CD4-positive, alpha-beta T cell (primary cell): ENCODE measurements around the gene LECT2. TPM values are rescaled to one million over a fixed set of nuclear protein-coding genes. Genes with fewer than 3 reads are reported as not detected.

Experiments
- ATAC-seq: fragments of 200-7000 bp; cut with Tn5 transposase; one replicate; pipeline ENCODE4 v1.10.0; 2022; ENCODE audit warnings: mild to moderate bottlenecking; ENCODE audit not compliant: poor library complexity
- CTCF ChIA-PET: fragments of 350-600 bp; sonication (Branson Sonifier 250); formaldehyde crosslinking; loops from one replicate; lab custom pipeline; 2021; ENCODE audit warnings: antibody characterized with exemption, inconsistent platforms; lab: Charles Lee
- POLR2A ChIA-PET: fragments of 350-600 bp; sonication (Branson Sonifier 250); formaldehyde crosslinking; loops from one replicate; lab custom pipeline; 2021; ENCODE audit warnings: antibody characterized with exemption, inconsistent platforms; lab: Charles Lee
- DNase-seq, 14 experiments: peaks; one replicate each; pipeline ENCODE4 v3.0.0-alpha.2; 2013 to 2020; ENCODE audit warnings: mixed read lengths in 2 of 14
- H3K27ac ChIP-seq, 2 donors: one replicate each; pipeline versions ENCODE4 v1.5.1 to v1.7.0; 2013; ENCODE audit warnings: low read length in 2 of 2, low read depth in 1 of 2, mild to moderate bottlenecking in 1 of 2
- H3K27me3 ChIP-seq, 2 experiments: 1 replicate in 1 of 2; 2 replicates in 1 of 2; pipeline versions ENCODE4 v1.6.1 to v1.7.0; 2013; ENCODE audit warnings: low read length in 2 of 2, control low read depth in 1 of 2, mild to moderate bottlenecking in 1 of 2, moderate library complexity in 1 of 2; ENCODE audit not compliant: insufficient read depth in 2 of 2, control insufficient read depth in 1 of 2
- H3K36me3 ChIP-seq: one replicate; pipeline ENCODE4 v1.6.1; 2013; ENCODE audit warnings: low read length, control low read depth; ENCODE audit not compliant: insufficient read depth
- H3K4me1 ChIP-seq: one replicate; pipeline ENCODE4 v1.6.1; 2013; ENCODE audit warnings: low read length, control low read depth; ENCODE audit not compliant: insufficient read depth
- H3K4me3 ChIP-seq: one replicate; pipeline ENCODE4 v1.5.1; 2013; ENCODE audit warnings: mild to moderate bottlenecking, low read length, moderate library complexity
- H3K9me3 ChIP-seq, 2 experiments: 1 replicate in 1 of 2; 2 replicates in 1 of 2; pipeline versions ENCODE4 v1.6.1 to v1.7.0; 2013; ENCODE audit warnings: low read length in 2 of 2, mild to moderate bottlenecking in 2 of 2, control low read depth in 1 of 2, moderate library complexity in 1 of 2; ENCODE audit not compliant: control insufficient read depth in 1 of 2, insufficient read depth in 1 of 2
- H3K27ac Mint-ChIP-seq: one replicate; pipeline ENCODE4 v1.8.0; 2020; ENCODE audit warnings: mixed read lengths
- H3K27me3 Mint-ChIP-seq: one replicate; pipeline ENCODE4 v1.8.0; 2021; ENCODE audit warnings: mixed read lengths
- H3K36me3 Mint-ChIP-seq: one replicate; pipeline ENCODE4 v1.8.0; 2021; ENCODE audit warnings: low read depth, mixed read lengths
- H3K4me1 Mint-ChIP-seq: one replicate; pipeline ENCODE4 v1.8.0; 2021; ENCODE audit warnings: low read depth, mixed read lengths
- H3K4me3 Mint-ChIP-seq: one replicate; pipeline ENCODE4 v1.8.0; 2020; ENCODE audit warnings: mild to moderate bottlenecking, mixed read lengths
- H3K9me3 Mint-ChIP-seq: one replicate; pipeline ENCODE4 v1.8.0; 2020; ENCODE audit warnings: mixed read lengths
- intact Hi-C, 2 experiments: fragments of 100-400 bp; cut with DNase I in 1 of 2; cut with micrococcal nuclease in 1 of 2; formaldehyde crosslinking; loops; one replicate each; pipeline versions ENCODE4 v1.15.1 to v1.9.0; 2023 to 2025; cut with DNase I, micrococcal nuclease
- total RNA-seq, 174 experiments: library from RNA in 2 of 174; stranded (reverse) in 2 of 174; gene quantifications; one replicate each; pipeline ENCODE4 v1.2.3 and lab custom pipeline; 2021 to 2026
- TF ChIP-seq, protein P1 (sequence below): fragments of 200-600 bp; IDR thresholded peaks from one replicate; pipeline ENCODE4 v1.8.0; 2022; ENCODE audit warnings: antibody characterized with exemption, mild to moderate bottlenecking

Gene LECT2
- total RNA-seq, 2 experiments from 2014 or later, result not detected

DNA sequence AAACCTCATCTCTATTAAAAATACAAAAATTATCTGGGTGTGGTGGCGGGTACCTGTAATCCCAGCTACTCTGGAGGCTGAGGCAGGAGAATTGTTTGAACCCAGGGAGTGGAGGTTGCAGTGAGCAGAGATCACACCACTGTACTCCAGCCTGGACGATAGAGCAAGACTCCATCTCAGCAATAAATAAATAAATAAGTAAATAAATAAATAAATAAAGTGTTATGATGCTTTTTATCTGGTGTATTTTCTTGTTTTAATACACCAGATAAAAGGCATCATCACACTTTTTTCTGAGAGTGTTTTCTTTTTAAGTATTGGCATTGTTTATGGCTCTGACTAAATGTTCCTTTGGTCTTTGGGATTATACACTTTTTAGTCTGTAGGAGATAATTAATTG, 24.2 kb upstream of the LECT2 start:
- Mint-ChIP-seq H3K9me3 (no peaks in the 10 kb centered on the region), H3K27me3 (peaks cover 49% of the 10 kb centered on the region), H3K27ac (no peak overlapping the region), H3K4me1 (no peaks in the 10 kb centered on the region), H3K36me3 (no peaks in the 10 kb centered on the region), H3K4me3 (no peak overlapping the region)
- TF ChIP-seq, protein P1, sequence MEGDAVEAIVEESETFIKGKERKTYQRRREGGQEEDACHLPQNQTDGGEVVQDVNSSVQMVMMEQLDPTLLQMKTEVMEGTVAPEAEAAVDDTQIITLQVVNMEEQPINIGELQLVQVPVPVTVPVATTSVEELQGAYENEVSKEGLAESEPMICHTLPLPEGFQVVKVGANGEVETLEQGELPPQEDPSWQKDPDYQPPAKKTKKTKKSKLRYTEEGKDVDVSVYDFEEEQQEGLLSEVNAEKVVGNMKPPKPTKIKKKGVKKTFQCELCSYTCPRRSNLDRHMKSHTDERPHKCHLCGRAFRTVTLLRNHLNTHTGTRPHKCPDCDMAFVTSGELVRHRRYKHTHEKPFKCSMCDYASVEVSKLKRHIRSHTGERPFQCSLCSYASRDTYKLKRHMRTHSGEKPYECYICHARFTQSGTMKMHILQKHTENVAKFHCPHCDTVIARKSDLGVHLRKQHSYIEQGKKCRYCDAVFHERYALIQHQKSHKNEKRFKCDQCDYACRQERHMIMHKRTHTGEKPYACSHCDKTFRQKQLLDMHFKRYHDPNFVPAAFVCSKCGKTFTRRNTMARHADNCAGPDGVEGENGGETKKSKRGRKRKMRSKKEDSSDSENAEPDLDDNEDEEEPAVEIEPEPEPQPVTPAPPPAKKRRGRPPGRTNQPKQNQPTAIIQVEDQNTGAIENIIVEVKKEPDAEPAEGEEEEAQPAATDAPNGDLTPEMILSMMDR, result no peak
- Histone ChIP-seq H3K27me3 (peaks cover 8 to 9% of the 10 kb centered on the region in 2 experiments), H3K27ac (no peak overlapping the region), H3K36me3 (no peaks in the 10 kb centered on the region), H3K9me3 (peaks cover 0 to 3% of the 10 kb centered on the region in 2 experiments), H3K4me3 (no peak overlapping the region), H3K4me1 (peaks cover 4% of the 10 kb centered on the region)
- CTCF ChIA-PET, result no interaction called here
- POLR2A ChIA-PET, result no interaction called here
- DNase-seq (no peak), ATAC-seq (no peak)
- intact Hi-C loops, result no loop called here

DNA sequence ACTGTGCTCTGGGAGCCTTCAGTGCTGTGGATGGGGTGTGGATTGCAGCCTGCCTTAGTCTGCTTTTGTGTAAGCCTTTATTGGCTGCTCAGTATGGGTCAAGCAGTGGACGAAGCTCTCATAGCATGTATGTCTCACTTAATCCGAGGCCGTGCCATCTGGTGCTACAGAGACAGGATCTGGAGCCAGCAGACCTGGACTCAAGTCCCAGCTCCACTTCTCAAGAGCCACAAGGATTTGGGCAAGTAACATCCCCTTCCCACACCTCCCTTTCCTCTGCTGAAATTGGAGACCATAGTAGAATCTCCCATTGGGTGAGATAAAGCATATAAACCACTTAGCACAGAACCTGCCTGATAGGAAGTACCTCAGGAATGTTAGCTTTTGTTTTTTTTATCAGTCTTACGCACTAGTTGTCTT, 23.4 kb upstream of the LECT2 start:
- DNase-seq, result no peak
- Mint-ChIP-seq H3K9me3 (no peaks in the 10 kb centered on the region), H3K27me3 (peaks cover 56% of the 10 kb centered on the region), H3K4me1 (no peaks in the 10 kb centered on the region), H3K27ac (no peak overlapping the region), H3K4me3 (no peak overlapping the region), H3K36me3 (no peaks in the 10 kb centered on the region)
- TF ChIP-seq, protein P1, result no peak
- Histone ChIP-seq H3K4me3 (no peak overlapping the region), H3K27ac (no peak overlapping the region), H3K36me3 (no peaks in the 10 kb centered on the region), H3K4me1 (peaks cover 4% of the 10 kb centered on the region), H3K9me3 (peaks cover 0 to 3% of the 10 kb centered on the region in 2 experiments), H3K27me3 (peaks cover 8 to 11% of the 10 kb centered on the region in 2 experiments)
- intact Hi-C loops, result no loop called here
- no peak for ATAC-seq
- ChIA-PET POLR2A (no interaction called here), CTCF (no interaction called here)

DNA sequence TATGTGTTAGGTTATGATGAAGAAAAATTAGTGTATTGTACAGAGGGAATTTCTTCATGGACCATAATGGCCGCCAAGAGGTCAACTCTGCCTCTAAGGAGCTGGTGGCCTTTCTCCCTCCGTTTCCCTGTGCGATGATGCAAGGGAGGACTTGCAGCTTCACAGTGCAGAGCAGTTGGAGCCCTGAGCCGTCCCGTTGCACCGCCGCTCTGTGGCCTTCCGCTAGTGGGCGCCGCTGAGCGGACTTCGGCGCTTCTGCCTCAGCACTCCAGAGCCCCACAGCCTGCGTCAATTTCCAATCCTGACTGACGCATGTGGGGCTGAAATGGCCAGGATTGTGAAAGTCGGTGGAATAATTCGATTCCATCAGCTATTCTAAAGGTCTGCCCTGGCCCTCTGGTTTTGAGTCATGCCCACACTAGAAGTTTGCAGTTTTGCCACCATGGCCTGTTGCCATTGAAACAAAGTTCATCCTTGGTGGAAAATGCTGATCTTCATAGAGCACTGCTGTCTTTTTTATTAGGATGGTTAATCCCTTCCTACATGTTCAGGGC, 22.7 kb upstream of the LECT2 start:
- ATAC-seq, result no peak
- Histone ChIP-seq H3K4me1 (peaks cover 4% of the 10 kb centered on the region), H3K4me3 (no peak overlapping the region), H3K9me3 (peaks cover 0 to 3% of the 10 kb centered on the region in 2 experiments), H3K27ac (no peak overlapping the region), H3K27me3 (peaks cover 8 to 11% of the 10 kb centered on the region in 2 experiments), H3K36me3 (no peaks in the 10 kb centered on the region)
- no peaks in the 10 kb centered on the region for H3K9me3 Mint-ChIP-seq
- H3K27me3 Mint-ChIP-seq, result peaks cover 62% of the 10 kb centered on the region
- CTCF ChIA-PET, result no interaction called here
- H3K4me3 Mint-ChIP-seq, result no peak overlapping the region
- H3K36me3 Mint-ChIP-seq, result no peaks in the 10 kb centered on the region
- H3K4me1 Mint-ChIP-seq, result no peaks in the 10 kb centered on the region
- POLR2A ChIA-PET, result no interaction called here
- intact Hi-C loops, result no loop called here
- TF ChIP-seq, protein P1, result no peak
- no peak overlapping the region for H3K27ac Mint-ChIP-seq
- DNase-seq, result peak in 11 of 14 experiments; percentile 2 to 75 (median 18)
